Measurements from ENCODE around the gene IKBKE.

DNA sequence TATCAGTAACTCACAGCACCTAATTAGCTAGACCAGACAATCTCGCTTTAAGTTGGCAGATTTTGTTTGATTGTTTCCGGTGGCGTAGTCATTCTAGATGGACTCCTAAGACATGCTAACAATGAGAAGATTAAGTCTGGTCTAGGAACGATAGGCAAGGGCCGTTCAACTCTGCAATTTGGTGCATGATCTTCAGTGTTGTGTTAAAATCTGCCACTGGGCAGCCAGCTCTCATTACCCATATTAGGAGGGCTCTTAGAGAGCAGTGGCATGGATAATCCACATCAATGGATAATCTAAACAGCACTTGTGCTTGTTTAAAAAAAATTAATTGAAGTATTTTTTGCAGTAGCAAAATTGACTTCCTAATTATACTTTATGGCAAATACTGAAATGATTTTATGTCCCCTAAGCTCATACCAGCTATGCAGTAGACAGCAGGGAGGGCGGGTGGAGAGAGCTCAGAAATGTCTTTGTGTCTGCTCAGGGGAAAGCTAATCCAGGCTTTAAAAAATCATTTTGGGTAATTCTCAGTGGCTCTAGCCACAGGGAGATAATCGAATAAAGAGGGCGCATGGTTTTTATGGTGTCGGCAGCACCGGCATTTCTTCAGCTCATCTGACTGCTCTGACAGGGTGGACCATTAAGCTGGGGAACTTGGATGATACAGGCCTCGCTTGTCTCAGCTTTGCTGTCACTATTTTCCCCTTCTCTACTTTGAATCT is 48.5 kb upstream of the IKBKE start:
- TF ChIP-seq, protein P1, sequence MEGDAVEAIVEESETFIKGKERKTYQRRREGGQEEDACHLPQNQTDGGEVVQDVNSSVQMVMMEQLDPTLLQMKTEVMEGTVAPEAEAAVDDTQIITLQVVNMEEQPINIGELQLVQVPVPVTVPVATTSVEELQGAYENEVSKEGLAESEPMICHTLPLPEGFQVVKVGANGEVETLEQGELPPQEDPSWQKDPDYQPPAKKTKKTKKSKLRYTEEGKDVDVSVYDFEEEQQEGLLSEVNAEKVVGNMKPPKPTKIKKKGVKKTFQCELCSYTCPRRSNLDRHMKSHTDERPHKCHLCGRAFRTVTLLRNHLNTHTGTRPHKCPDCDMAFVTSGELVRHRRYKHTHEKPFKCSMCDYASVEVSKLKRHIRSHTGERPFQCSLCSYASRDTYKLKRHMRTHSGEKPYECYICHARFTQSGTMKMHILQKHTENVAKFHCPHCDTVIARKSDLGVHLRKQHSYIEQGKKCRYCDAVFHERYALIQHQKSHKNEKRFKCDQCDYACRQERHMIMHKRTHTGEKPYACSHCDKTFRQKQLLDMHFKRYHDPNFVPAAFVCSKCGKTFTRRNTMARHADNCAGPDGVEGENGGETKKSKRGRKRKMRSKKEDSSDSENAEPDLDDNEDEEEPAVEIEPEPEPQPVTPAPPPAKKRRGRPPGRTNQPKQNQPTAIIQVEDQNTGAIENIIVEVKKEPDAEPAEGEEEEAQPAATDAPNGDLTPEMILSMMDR (IDR thresholded peaks at IDR 0.05; ENCODE audit: low read depth, low read length, poor library complexity, severe bottlenecking): no peak
- TF ChIP-seq EZH2phosphoT487 (IDR thresholded peaks at IDR 0.05; ENCODE audit: borderline replicate concordance, low read length): no peak

Data from DOHH2 (cell line).